Mesendoderm (in vitro differentiated cells): ENCODE results near the gene FGL2.
"Not testable (repeated sequence)": the region's sequence is repeated elsewhere in the genome, so short reads cannot be mapped to it uniquely, and the experiment has no call there.

Experiments
- DNase-seq: peaks from one replicate; pipeline ENCODE4 v3.0.0; 2013
- H2AK5ac ChIP-seq: 2 replicates; pipeline ENCODE4 v1.6.1; 2013; ENCODE audit warnings: low read length, inconsistent platforms
- H2BK120ac ChIP-seq: 2 replicates; pipeline ENCODE4 v1.6.1; 2013; ENCODE audit warnings: low read depth, mild to moderate bottlenecking, low read length, moderate library complexity, mixed read lengths
- H2BK15ac ChIP-seq: replicated peaks from 2 replicates; pipeline ENCODE4 v1.6.1; 2013; ENCODE audit warnings: low read depth, mild to moderate bottlenecking, moderate library complexity
- H2BK5ac ChIP-seq: 2 replicates; pipeline ENCODE4 v1.6.1; 2013; ENCODE audit warnings: low read length, inconsistent platforms
- H3K18ac ChIP-seq: 2 replicates; pipeline ENCODE4 v1.6.1; 2013; ENCODE audit warnings: mild to moderate bottlenecking, low read length, mixed read lengths
- H3K23ac ChIP-seq: one replicate; pipeline ENCODE4 v1.6.1; 2013; ENCODE audit warnings: low read length
- H3K27ac ChIP-seq: 2 replicates; pipeline ENCODE4 v1.5.1; 2013; ENCODE audit warnings: low read depth, mild to moderate bottlenecking, inconsistent platforms, low read length, moderate library complexity
- H3K27me3 ChIP-seq: 2 replicates; pipeline ENCODE4 v1.6.1; 2013; ENCODE audit warnings: low read length, control low read depth, mild to moderate bottlenecking, inconsistent platforms; ENCODE audit not compliant: insufficient read depth, poor library complexity
- H3K36me3 ChIP-seq: 2 replicates; pipeline ENCODE4 v1.6.1; 2013; ENCODE audit warnings: low read length, inconsistent platforms; ENCODE audit not compliant: control insufficient read depth, insufficient read depth
- H3K4ac ChIP-seq: one replicate; pipeline ENCODE4 v1.6.1; 2013; ENCODE audit warnings: low read depth, mild to moderate bottlenecking, low read length, moderate library complexity
- H3K4me1 ChIP-seq: 2 replicates; pipeline ENCODE4 v1.6.1; 2013; ENCODE audit warnings: low read depth, low read length, inconsistent platforms; ENCODE audit not compliant: control insufficient read depth
- H3K4me2 ChIP-seq: 2 replicates; pipeline ENCODE4 v1.6.1; 2013; ENCODE audit warnings: low read length
- H3K4me3 ChIP-seq: 2 replicates; pipeline ENCODE4 v1.5.1; 2013; ENCODE audit warnings: mild to moderate bottlenecking, low read length
- H3K56ac ChIP-seq: one replicate; pipeline ENCODE4 v1.6.1; 2013; ENCODE audit warnings: low read length
- H3K79me1 ChIP-seq: 2 replicates; pipeline ENCODE4 v1.6.1; 2013; ENCODE audit warnings: low read length, inconsistent platforms
- H3K79me2 ChIP-seq: 2 replicates; pipeline ENCODE4 v1.6.1; 2013; ENCODE audit warnings: mild to moderate bottlenecking, low read length; ENCODE audit not compliant: control insufficient read depth, insufficient read depth
- H3K9ac ChIP-seq: 2 replicates; pipeline ENCODE4 v1.6.1; 2013; ENCODE audit warnings: low read length, inconsistent platforms
- H4K5ac ChIP-seq: one replicate; pipeline ENCODE4 v1.6.1; 2013; ENCODE audit warnings: low read length
- H4K8ac ChIP-seq: one replicate; pipeline ENCODE4 v1.6.1; 2013; ENCODE audit warnings: low read depth, mild to moderate bottlenecking, control low read depth, low read length, moderate library complexity
- WGBS: extraction: QIAGEN DNeasy Blood & Tissue Kit; methylation state at CpG from one replicate; pipeline ENCODE4 v1.1.7; 2013; ENCODE audit warnings: low lambda C conversion rate, missing lambda C conversion rate; ENCODE audit not compliant: insufficient coverage; ENCODE audit errors: extremely low coverage; 5-methylcytosine and 5-hydroxymethylcytosine counted together

FGL2 gene

GRCh38 chr7:77232467-77232866 lies 32.8 kb upstream of the FGL2 start:
- Histone ChIP-seq H3K18ac (no peak overlapping the region), H3K27ac (no peak overlapping the region), H3K9ac (no peak overlapping the region), H3K79me1 (no peaks in the 10 kb centered on the region), H4K8ac (no peak overlapping the region), H3K36me3 (no peaks in the 10 kb centered on the region), H2BK5ac (no peak overlapping the region), H3K56ac (no peak overlapping the region), H4K5ac (no peak overlapping the region), H3K23ac (no peak overlapping the region), H3K27me3 (no peaks in the 10 kb centered on the region), H3K4me1 (no peaks in the 10 kb centered on the region), H2BK120ac (no peak overlapping the region), H3K4me3 (no peak overlapping the region), H3K4me2 (no peak overlapping the region), H3K4ac (no peak overlapping the region), H2AK5ac (no peak overlapping the region), H3K79me2 (no peaks in the 10 kb centered on the region), H2BK15ac (no peak overlapping the region)
- DNase-seq, result no peak
- WGBS, result no CpG with 5 or more reads among the region's 2 CpGs

GRCh38 chr7:77228795-77229194 lies 29.2 kb upstream of the FGL2 start:
- not testable (repeated sequence) for H2BK15ac ChIP-seq, H3K27ac ChIP-seq, H2AK5ac ChIP-seq, H3K4me3 ChIP-seq, H4K5ac ChIP-seq, H3K79me2 ChIP-seq, H3K4me1 ChIP-seq, H3K4ac ChIP-seq, H3K36me3 ChIP-seq, H3K79me1 ChIP-seq, DNase-seq, H3K23ac ChIP-seq, H3K18ac ChIP-seq, H3K4me2 ChIP-seq, H2BK5ac ChIP-seq, H4K8ac ChIP-seq, H3K27me3 ChIP-seq, H3K9ac ChIP-seq, H2BK120ac ChIP-seq, H3K56ac ChIP-seq

GRCh38 chr7:77226357-77226839 lies 26.8 kb upstream of the FGL2 start:
- Histone ChIP-seq H3K4me3 (no peak overlapping the region), H2BK120ac (no peak overlapping the region), H3K56ac (no peak overlapping the region), H2AK5ac (no peak overlapping the region), H4K8ac (no peak overlapping the region), H4K5ac (no peak overlapping the region), H3K18ac (no peak overlapping the region), H3K27ac (no peak overlapping the region), H3K79me1 (no peaks in the 10 kb centered on the region), H3K4ac (no peak overlapping the region), H3K4me2 (no peak overlapping the region), H2BK15ac (no peak overlapping the region), H3K79me2 (no peaks in the 10 kb centered on the region), H3K9ac (no peak overlapping the region), H3K23ac (no peak overlapping the region), H3K27me3 (no peaks in the 10 kb centered on the region), H2BK5ac (no peak overlapping the region), H3K36me3 (no peaks in the 10 kb centered on the region), H3K4me1 (no peaks in the 10 kb centered on the region)
- DNase-seq, result no peak
- WGBS, result no CpG with 5 or more reads among the region's 1 CpG

- Histone ChIP-seq H2BK120ac (no peak overlapping the region), H3K4me3 (no peak overlapping the region), H3K56ac (no peak overlapping the region), H2BK5ac (no peak overlapping the region), H3K4me2 (no peak overlapping the region), H3K79me2 (no peaks in the 10 kb centered on the region), H3K27me3 (no peaks in the 10 kb centered on the region), H2AK5ac (no peak overlapping the region), H2BK15ac (no peak overlapping the region), H3K4ac (no peak overlapping the region), H3K79me1 (no peaks in the 10 kb centered on the region), H3K9ac (no peak overlapping the region), H3K4me1 (no peaks in the 10 kb centered on the region), H3K27ac (no peak overlapping the region), H4K5ac (no peak overlapping the region), H3K18ac (no peak overlapping the region), H3K23ac (no peak overlapping the region), H4K8ac (no peak overlapping the region), H3K36me3 (no peaks in the 10 kb centered on the region)
- no CpG with 5 or more reads among the region's 2 CpGs for WGBS
- no peak for DNase-seq
These were observed 23.6 kb upstream of the FGL2 start for GRCh38 chr7:77223261-77223660.

- DNase-seq, result no peak
- no peak overlapping the region for H4K8ac ChIP-seq
- no peak overlapping the region for H3K23ac ChIP-seq
- H3K18ac ChIP-seq, result no peak overlapping the region
- no peak overlapping the region for H3K4me2 ChIP-seq
- H3K9ac ChIP-seq, result no peak overlapping the region
- no CpG with 5 or more reads among the region's 4 CpGs for WGBS
- no peak overlapping the region for H3K56ac ChIP-seq
- H3K4me3 ChIP-seq, result no peak overlapping the region
- no peak overlapping the region for H3K27ac ChIP-seq
- H3K4ac ChIP-seq, result no peak overlapping the region
- no peak overlapping the region for H2BK5ac ChIP-seq
- no peaks in the 10 kb centered on the region for H3K36me3 ChIP-seq
- H3K79me1 ChIP-seq, result no peaks in the 10 kb centered on the region
- no peak overlapping the region for H2BK15ac ChIP-seq
- no peak overlapping the region for H4K5ac ChIP-seq
- H2BK120ac ChIP-seq, result no peak overlapping the region
- no peaks in the 10 kb centered on the region for H3K4me1 ChIP-seq
- H3K79me2 ChIP-seq, result no peaks in the 10 kb centered on the region
- no peak overlapping the region for H2AK5ac ChIP-seq
- H3K27me3 ChIP-seq, result no peaks in the 10 kb centered on the region
These were observed 23.2 kb upstream of the FGL2 start for GRCh38 chr7:77222819-77223218.

- Histone ChIP-seq H3K27me3 (no peaks in the 10 kb centered on the region), H2BK15ac (no peak overlapping the region), H3K4me1 (no peaks in the 10 kb centered on the region), H3K18ac (no peak overlapping the region), H4K5ac (no peak overlapping the region), H2BK120ac (no peak overlapping the region), H2BK5ac (no peak overlapping the region), H3K4me2 (no peak overlapping the region), H3K79me1 (no peaks in the 10 kb centered on the region), H3K9ac (no peak overlapping the region), H3K23ac (no peak overlapping the region), H4K8ac (no peak overlapping the region), H3K4me3 (no peak overlapping the region), H3K56ac (no peak overlapping the region), H2AK5ac (no peak overlapping the region), H3K79me2 (no peaks in the 10 kb centered on the region), H3K27ac (no peak overlapping the region), H3K36me3 (no peaks in the 10 kb centered on the region), H3K4ac (no peak overlapping the region)
- DNase-seq, result no peak
- no CpG with 5 or more reads among the region's 4 CpGs for WGBS
These were observed 22.4 kb upstream of the FGL2 start for GRCh38 chr7:77222065-77222464.
